Activated CD8-positive, alpha-beta memory T cell treated with anti-CD3 and anti-CD28 coated beads, Interleukin-2, amount 10 ng/mL, durations not matched to agents 7 days and 5 days (primary cell): Measurements from ENCODE around the gene SLC29A2. TPM values are rescaled to one million over a fixed set of nuclear protein-coding genes. Genes with fewer than 3 reads are reported as not detected.

Source experiments
- ATAC-seq: fragments of 150-1000 bp; cut with Tn5 transposase; one replicate; pipeline ENCODE4 v1.10.0; 2021; ENCODE audit warnings: moderate library complexity
- CTCF ChIA-PET: fragments of 350-600 bp; sonication (Branson Sonifier 250); formaldehyde crosslinking; loops from one replicate; lab custom pipeline; 2021; ENCODE audit warnings: antibody characterized with exemption; lab: Charles Lee
- DNase-seq: peaks from one replicate; pipeline ENCODE4 v3.0.0-alpha.2; 2020
- H3K27ac Mint-ChIP-seq: one replicate; pipeline ENCODE4 v1.8.0; 2021; ENCODE audit warnings: mild to moderate bottlenecking, mixed read lengths
- H3K27me3 Mint-ChIP-seq: one replicate; pipeline ENCODE4 v1.8.0; 2021; ENCODE audit warnings: mixed read lengths
- H3K36me3 Mint-ChIP-seq: one replicate; pipeline ENCODE4 v1.8.0; 2021; ENCODE audit warnings: mild to moderate bottlenecking, mixed read lengths
- H3K4me1 Mint-ChIP-seq: one replicate; pipeline ENCODE4 v1.8.0; 2021; ENCODE audit warnings: mixed read lengths
- H3K4me3 Mint-ChIP-seq: one replicate; pipeline ENCODE4 v1.8.0; 2021; ENCODE audit warnings: mild to moderate bottlenecking, moderate library complexity, mixed read lengths
- H3K9me3 Mint-ChIP-seq: one replicate; pipeline ENCODE4 v1.8.0; 2022; ENCODE audit warnings: low read depth, mixed read lengths
- total RNA-seq, 2 experiments: library from RNA; stranded (reverse); gene quantifications; one replicate each; pipeline ENCODE4 v1.2.3, GENCODE V29; 2021

Gene SLC29A2
- total RNA-seq, 2 experiments from 2014 or later = 7.6 to 10.1 TPM

DNA sequence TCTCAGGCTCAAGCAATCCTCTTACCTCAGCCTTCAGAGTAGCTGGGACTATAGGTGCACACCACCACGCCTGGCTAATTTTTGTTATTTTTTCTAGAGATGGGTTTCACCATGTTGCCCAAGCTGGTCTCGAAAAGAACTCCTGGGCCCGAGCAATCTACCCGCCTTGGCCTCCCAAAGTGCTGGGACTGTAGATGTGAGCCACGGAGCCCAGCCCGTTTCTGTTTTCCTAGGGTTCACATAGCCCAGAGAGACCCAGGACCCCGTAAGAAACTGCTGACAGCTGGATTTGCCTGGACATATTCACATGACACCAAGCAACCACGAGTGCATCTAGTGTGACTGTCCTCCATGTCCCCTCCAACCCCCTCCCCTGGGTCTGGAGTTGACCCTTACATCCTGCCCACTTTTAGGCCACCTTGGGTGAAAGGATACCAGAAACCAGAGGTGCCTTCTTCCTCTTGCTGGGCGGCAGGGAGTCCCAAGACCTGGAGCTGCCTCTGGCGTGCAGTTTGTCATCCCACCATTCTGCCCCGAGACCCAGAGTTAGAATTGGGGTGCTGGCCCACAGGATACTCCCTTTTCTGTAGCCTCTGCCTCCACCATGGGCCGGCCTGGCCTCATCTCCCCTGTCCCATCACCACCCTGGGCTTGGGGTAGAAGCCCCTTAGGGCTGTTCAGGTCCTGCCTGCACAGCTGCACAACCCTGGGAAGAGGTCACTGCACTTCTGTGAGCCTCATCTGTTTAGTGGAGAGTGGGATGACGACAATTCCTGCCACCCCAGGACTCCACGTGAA is 31.7 kb downstream of the SLC29A2 start:
- H3K9me3 Mint-ChIP-seq = no peaks in the 10 kb centered on the region
- no peaks in the 10 kb centered on the region for H3K27me3 Mint-ChIP-seq
- H3K4me3 Mint-ChIP-seq = no peak overlapping the region
- ATAC-seq (no peak), DNase-seq (no peak)
- H3K27ac Mint-ChIP-seq = no peak overlapping the region
- peaks cover 57% of the 10 kb centered on the region for H3K4me1 Mint-ChIP-seq
- CTCF ChIA-PET = interaction anchor here (1.4 to 4.2 kb wide), 2 partner anchors 11 to 28 kb away, joined by 5 to 26 read pairs; no protein-coding TSS in a partner anchor
- peaks cover 26% of the 10 kb centered on the region for H3K36me3 Mint-ChIP-seq

DNA sequence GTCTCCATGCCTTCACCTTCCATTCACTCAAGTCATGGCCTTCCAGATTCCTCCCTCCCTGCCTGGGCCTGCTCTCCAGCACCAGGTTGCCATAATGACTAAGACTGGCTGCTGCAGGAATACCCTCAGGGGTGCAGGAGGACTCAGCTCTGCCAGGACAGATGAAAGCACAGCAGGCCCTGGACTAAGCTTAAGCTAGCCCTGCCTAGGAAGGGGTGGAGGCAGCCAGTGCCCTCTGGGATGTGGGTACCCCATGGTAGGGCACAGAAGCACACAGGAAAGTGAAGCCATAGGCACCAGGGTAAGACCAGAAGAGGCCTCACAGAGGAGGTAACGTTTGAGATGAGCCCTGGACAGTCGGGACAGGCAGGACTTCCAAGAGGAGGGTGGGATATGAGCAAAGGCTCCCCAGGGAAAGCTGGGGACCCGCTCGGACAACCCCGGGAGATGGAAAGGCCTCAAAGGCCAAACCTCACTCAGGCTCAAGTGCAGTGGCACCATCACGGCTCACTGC is 32.3 kb downstream of the SLC29A2 start:
- no peak overlapping the region for H3K4me3 Mint-ChIP-seq
- no peak overlapping the region for H3K27ac Mint-ChIP-seq
- DNase-seq (no peak), ATAC-seq (no peak)
- peaks cover 26% of the 10 kb centered on the region for H3K36me3 Mint-ChIP-seq
- peaks cover 52% of the 10 kb centered on the region for H3K4me1 Mint-ChIP-seq
- H3K27me3 Mint-ChIP-seq = no peaks in the 10 kb centered on the region
- H3K9me3 Mint-ChIP-seq = no peaks in the 10 kb centered on the region
- CTCF ChIA-PET = interaction anchor here (1.4 to 4.2 kb wide), 2 partner anchors 10 to 27 kb away, joined by 5 to 26 read pairs; no protein-coding TSS in a partner anchor

DNA sequence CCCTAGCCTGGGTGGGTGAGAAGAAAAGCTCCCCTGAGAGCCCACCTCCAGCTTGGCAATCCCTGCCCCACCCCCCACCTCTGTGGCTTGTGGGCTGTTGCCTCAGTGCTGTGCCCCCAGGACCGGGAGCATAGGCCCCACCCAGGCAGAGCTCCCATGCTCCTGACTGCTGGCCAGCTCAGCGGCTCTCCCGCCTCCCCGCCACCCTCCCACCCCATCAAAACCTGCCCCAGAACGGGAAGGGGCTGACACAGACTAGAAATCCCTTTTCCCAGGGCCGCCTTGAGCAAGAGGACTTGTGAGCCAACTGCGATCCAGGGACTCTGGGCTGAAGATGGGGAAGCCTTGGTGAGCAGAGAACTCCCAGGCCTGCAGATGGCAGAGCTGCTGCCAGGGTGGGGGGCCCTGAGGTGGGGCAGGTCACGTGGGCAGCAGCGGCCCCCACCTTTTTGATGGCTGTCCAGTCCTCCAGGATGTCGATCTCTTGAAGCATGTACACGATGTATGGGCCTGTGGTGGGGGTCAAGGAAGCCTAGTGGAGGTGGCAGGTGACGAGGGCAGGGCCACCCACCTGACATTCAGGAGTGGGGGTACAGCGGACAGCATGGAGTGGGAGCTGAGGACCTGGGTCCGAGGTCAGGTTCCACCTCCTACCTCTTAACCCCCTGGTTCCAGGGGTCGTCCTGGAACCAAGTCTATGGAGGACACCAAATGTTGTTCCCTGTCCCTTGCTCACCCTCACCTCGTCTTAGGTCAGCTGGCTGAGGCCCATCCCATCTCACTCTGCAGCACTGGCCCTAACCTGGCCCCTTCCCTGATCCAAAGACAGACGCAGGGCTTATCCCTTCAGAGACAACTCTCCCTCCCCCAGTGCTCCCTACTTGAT is 33.0 kb downstream of the SLC29A2 start:
- DNase-seq (no peak), ATAC-seq (no peak)
- CTCF ChIA-PET = interaction anchor here (1.3 to 4.2 kb wide), 3 partner anchors 10 to 26 kb away, joined by 5 to 26 read pairs (median 5); no protein-coding TSS in a partner anchor
- peaks cover 26% of the 10 kb centered on the region for H3K36me3 Mint-ChIP-seq
- no peak overlapping the region for H3K27ac Mint-ChIP-seq
- no peak overlapping the region for H3K4me3 Mint-ChIP-seq
- H3K4me1 Mint-ChIP-seq = peaks cover 45% of the 10 kb centered on the region
- no peaks in the 10 kb centered on the region for H3K9me3 Mint-ChIP-seq
- no peaks in the 10 kb centered on the region for H3K27me3 Mint-ChIP-seq

DNA sequence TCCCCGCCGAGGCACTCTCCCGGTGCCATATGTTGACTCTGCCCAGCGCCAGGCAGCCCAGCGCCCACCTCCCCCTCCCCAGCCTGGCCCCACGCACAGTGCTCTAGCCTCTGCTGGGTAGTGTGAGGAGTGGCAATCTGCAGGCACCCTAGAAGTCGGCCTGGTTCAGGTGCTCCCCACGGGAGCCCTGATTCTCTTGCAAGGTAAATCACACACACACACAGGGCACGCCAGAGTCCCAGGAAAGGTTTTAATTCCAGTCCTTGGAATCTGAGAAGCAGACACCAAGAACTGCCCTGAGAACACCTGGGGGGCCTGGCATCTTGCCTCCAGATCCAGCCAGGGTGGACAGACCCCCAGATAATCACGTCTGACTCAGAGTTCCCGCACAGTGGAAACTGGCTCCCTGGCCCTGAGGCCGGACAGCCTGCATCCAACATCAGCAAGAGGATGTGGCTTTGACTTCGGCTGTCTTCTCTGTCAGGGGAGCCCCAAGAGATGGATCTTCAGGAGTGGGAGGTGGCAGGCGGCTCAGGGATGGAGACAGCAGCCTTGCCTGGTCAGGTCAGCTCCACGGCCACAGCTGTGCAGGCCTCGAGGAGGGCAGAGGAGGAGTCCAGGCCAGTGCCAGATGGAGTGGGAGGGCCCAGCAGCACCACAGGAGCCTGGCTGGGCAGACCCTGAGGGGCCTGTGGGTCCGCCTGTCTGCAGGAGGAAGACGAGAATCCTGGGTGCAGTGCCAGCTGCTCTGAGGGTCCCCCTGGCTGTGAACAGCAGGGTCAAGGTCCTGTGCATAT is 34.3 kb downstream of the SLC29A2 start:
- Mint-ChIP-seq H3K4me3 (peak overlapping the region; percentile 26), H3K27me3 (no peaks in the 10 kb centered on the region), H3K36me3 (peaks cover 26% of the 10 kb centered on the region), H3K9me3 (no peaks in the 10 kb centered on the region), H3K4me1 (peaks cover 36% of the 10 kb centered on the region), H3K27ac (peak overlapping the region; percentile 68)
- ATAC-seq (no peak), DNase-seq (no peak)
- CTCF ChIA-PET = interaction anchor here (1.0 to 8.7 kb wide), 6 partner anchors 7 to 48 kb away, joined by 3 to 174 read pairs (median 12); partner anchors contain the start of genes BRMS1 and YIF1A

DNA sequence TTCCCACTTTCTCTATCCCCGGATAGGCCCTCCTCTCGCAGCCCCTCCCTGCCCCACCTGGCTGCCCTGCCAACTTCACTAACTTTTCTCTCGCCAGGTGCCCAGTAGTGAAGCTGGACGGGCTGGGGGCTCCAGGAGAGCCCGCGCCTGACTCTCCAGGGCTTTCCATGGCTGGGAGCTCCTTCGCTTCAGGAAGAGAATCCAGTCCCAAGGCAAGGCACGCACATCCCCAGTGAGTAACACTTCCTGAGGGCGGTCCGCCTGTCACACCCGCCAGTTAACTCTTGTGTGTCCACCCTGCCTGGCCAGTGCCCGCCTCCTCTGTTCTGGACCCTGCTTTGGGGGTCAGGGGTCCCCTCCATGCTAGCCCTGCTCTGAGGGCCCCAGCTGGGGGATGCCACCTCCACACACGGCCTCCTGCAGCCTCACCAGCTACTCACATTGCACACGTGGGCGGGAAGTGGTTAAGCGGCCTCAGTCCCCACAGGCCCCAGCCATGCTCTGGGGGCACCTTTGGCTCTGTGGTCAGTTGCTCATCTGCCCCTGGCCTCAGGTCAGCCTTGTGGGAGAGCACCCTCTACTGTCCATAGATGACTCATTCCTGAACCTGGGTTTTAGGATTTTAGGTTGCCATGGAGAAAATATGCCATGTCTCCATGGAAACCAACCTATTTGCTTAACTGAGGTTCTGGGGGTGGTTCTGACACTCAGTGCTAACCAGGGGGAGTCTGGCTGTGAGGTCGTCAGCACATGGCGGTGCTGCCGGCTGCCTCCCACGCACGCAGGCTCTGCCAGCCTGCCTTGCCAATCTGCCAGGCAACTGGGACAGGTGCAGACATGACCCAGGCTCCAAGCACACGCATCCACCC is 35.1 kb downstream of the SLC29A2 start, which contains the start of gene RIN1:
Gene RIN1, minus strand, starts transcription at position 201 of the 869 bp plus-strand sequence. Its CDS starts 32 bp downstream, at position 169.
- Mint-ChIP-seq H3K9me3 (no peaks in the 10 kb centered on the region), H3K36me3 (peaks cover 22% of the 10 kb centered on the region), H3K27me3 (no peaks in the 10 kb centered on the region), H3K4me3 (peak within 1 kb of the TSS; percentile 26), H3K27ac (peak within 1 kb of the TSS; percentile 68), H3K4me1 (peaks cover 36% of the 10 kb centered on the region)
- ATAC-seq (peak; percentile 80), DNase-seq (peak; percentile 90)
- CTCF ChIA-PET = interaction anchor here (0.8 to 8.7 kb wide), 7 partner anchors 8 to 49 kb away, joined by 3 to 174 read pairs (median 5); partner anchors contain the start of genes BRMS1, CD248, TMEM151A and YIF1A

DNA sequence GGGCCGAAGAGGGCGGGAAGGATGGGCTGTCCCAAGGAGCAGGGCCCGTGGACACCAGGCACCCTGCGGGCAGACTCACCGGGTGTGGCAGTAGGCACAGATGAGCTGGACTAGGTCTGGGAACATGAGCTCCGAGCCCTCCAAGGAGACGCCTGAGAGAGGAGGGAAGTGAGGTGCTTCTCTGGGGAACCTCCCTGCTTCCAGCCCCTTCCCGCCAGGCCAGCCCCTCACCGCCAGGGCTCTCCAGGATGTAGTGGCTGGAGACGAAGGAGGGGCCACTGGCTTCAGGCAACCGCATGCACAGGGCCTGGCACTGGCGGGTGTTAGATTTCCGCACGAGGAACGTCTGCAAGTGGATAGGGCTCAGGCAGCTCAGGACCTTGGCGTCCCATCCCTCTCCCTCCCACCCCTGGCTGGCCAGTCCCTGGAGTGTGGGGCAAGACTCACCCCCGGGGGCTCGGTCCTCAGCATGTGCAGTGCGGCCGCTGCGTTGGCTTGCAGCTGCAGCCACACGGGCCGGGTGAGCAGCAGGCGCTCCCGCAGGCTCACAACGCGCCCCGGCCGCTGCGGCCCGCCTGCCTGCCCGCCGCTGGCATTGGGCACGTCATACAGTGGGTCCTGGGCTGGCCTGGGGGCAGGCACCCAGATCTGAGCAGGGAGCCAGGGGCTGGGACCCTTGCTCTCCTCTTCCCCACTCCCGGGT is 35.9 kb downstream of the SLC29A2 start:
- H3K9me3 Mint-ChIP-seq = no peaks in the 10 kb centered on the region
- CTCF ChIA-PET = interaction anchor here (0.6 to 8.7 kb wide), 9 partner anchors 8 to 131 kb away, joined by 3 to 174 read pairs (median 5); partner anchors contain the start of genes BRMS1, CD248, PELI3 and TMEM151A
- peaks cover 17% of the 10 kb centered on the region for H3K36me3 Mint-ChIP-seq
- no peaks in the 10 kb centered on the region for H3K27me3 Mint-ChIP-seq
- H3K4me3 Mint-ChIP-seq = no peak overlapping the region
- no peak overlapping the region for H3K27ac Mint-ChIP-seq
- H3K4me1 Mint-ChIP-seq = peaks cover 36% of the 10 kb centered on the region
- ATAC-seq = peak; percentile 5
- peak; percentile 44 for DNase-seq

DNA sequence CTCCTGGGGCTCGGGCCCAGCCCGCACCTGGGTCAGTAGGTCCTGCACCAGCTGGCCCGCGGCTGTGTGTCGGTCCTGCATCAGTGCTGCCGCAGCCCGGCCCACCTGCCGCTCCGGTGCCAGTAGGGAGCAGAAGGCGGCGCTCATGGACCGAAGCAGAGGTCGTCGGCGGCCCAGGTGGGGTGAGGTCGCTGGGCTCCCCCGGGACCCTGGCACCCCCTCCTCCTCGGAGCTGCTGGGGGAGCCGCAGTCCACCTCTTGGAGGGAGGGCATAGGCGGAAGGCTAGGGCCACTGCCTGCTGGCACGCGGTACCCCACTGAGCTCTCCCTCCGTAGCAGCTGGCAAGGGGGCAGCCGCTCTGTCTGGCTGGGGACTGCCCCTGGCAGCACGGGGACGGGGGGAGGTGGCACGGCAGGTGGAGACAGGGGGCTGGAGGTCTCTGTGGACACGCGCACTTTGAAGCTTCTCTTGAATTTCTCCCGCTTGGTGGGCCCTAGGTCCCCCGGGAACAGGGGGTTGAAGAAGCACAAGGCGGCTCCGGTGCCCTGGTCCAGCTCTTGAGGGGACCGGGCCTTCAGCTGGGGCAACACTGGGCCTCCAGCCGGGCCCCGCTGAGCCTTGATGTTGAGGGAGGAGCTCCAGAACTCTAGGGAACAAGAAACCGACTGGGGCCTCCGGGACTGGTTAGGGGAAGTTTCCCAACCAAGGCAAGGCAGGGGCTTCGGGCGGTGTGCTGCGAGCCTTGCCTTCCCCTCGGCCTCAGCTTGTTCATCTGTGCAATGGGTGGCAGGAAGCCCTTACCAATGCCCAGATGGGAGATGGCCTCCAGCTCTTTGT is 36.7 kb downstream of the SLC29A2 start:
- CTCF ChIA-PET = interaction anchor here (0.7 to 8.7 kb wide), 7 partner anchors 9 to 54 kb away, joined by 3 to 174 read pairs (median 4); partner anchors contain the start of genes B4GAT1 and BRMS1
- Mint-ChIP-seq H3K4me1 (peaks cover 36% of the 10 kb centered on the region), H3K9me3 (no peaks in the 10 kb centered on the region), H3K27ac (no peak overlapping the region), H3K4me3 (no peak overlapping the region), H3K36me3 (peaks cover 17% of the 10 kb centered on the region), H3K27me3 (no peaks in the 10 kb centered on the region)
- DNase-seq = peak; percentile 40
- ATAC-seq = no peak

DNA sequence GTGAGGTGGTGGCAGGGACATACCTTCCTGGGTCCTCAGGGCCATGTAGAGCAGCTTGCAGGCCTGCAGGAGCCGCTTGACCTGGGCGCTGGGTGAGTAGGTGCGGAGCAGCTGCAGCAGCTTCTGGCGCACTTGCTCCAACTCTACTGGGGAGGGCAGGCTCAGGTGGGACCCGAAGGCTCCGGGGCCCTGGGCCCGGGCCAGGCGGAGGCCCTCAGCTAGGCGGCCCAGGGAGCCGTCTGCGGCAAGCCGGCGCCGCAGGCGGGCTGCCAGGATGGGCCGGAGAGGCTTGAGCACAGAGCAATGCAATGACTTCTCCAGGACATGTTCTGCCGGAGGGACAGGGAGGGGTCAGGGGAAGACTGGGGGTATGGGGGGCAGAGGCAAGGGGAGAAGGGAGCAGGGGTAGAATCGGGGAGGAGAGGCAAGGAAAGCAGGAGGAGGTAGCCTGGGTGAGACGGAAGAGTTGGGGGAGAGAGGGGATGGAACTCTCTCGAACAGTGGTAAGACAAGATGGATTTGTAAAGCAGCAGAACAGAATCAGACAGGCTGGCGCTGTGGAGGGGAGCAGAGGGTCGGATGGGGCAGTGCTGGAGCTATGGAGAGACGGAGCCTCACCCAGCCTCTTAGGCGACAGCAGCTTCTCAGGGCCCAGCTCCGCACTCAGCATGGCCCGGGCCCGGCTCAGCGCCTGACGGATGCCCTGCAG is 37.5 kb downstream of the SLC29A2 start:
- H3K27ac Mint-ChIP-seq = no peak overlapping the region
- no peaks in the 10 kb centered on the region for H3K9me3 Mint-ChIP-seq
- H3K4me3 Mint-ChIP-seq = no peak overlapping the region
- DNase-seq (no peak), ATAC-seq (no peak)
- H3K27me3 Mint-ChIP-seq = no peaks in the 10 kb centered on the region
- H3K36me3 Mint-ChIP-seq = peaks cover 17% of the 10 kb centered on the region
- CTCF ChIA-PET = interaction anchor here (0.7 to 8.7 kb wide), 7 partner anchors 10 to 55 kb away, joined by 3 to 174 read pairs (median 4); partner anchors contain the start of genes B4GAT1 and BRMS1
- H3K4me1 Mint-ChIP-seq = peaks cover 35% of the 10 kb centered on the region

DNA sequence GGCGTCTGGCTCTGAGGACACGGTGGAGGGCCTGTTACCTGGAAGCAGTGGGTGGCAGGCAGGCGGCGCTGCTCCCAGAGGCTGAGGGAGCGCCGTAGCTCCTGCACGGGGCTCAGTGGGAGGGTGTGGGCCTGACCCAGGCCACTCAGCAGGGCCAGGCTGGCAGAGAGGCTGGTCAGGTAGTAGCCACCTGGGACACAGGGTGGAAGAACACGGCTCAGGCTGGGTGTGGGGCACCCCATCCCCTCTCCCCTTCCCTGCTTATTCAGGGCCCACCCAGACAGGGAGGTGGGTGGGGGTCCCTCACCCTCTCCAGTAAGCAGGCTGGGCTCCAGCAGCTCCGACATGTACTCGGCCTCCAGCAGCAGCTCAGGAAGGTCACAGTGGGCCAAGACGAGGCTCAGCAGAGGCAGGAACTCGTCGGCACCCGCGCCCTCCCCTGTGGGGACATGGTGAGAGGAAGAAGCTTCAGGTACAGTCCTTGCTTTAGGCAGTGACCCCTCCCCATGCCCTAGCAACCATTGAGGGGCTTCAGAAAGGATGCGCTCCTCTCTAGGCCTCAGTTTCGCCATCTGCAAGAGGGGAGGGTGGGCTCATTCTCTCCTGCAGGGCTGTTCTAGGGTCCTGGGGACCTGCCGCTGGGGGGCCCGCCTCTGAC is 38.2 kb downstream of the SLC29A2 start:
- Mint-ChIP-seq H3K9me3 (no peaks in the 10 kb centered on the region), H3K4me3 (no peak overlapping the region), H3K36me3 (peaks cover 13% of the 10 kb centered on the region), H3K4me1 (peaks cover 35% of the 10 kb centered on the region), H3K27ac (peak overlapping the region; percentile 9), H3K27me3 (no peaks in the 10 kb centered on the region)
- CTCF ChIA-PET = interaction anchor here (1.0 to 8.7 kb wide), 5 partner anchors 11 to 56 kb away, joined by 3 to 174 read pairs (median 3); partner anchors contain the start of gene BRMS1
- no peak for DNase-seq
- ATAC-seq = no peak
